ENCODE data around the gene QRICH2. TPM values are rescaled to one million over a fixed set of nuclear protein-coding genes. Genes with fewer than 3 reads are reported as not detected.

The QRICH2 gene
- total and polyA plus RNA-seq, 9 of the 15 experiments (the other 6 are each of a cell fraction or from before 2014, with no cell fraction given): 0.03 to 1.6 (median 0.81) TPM

- TF ChIP-seq PCBP1 (IDR thresholded peaks at IDR 0.05; ENCODE audit: low read depth, low read length, poor library complexity, severe bottlenecking): no peak
- TF ChIP-seq NCOA6 (IDR thresholded peaks at IDR 0.05): no peak
- TF ChIP-seq NRF1 (conservative IDR thresholded peaks at IDR 0.05 in 1 of 2, IDR thresholded peaks at IDR 0.05 in 1 of 2): no peak
- TF ChIP-seq CTCFL (IDR thresholded peaks at IDR 0.05; ENCODE audit: borderline replicate concordance, insufficient read depth, low read depth, low read length, poor library complexity, severe bottlenecking): no peak
- TF ChIP-seq STAG1 (CRISPR knock-in tag; IDR thresholded peaks at IDR 0.05; ENCODE audit: borderline replicate concordance): no peak
- TF ChIP-seq TARDBP (IDR thresholded peaks at IDR 0.05): no peak
- TF ChIP-seq CHCHD3 (CRISPR knock-in tag; IDR thresholded peaks at IDR 0.05): no peak
- no peak for TF ChIP-seq BHLHE40 (IDR thresholded peaks at IDR 0.05; ENCODE audit: low read length)
- TF ChIP-seq SMAD3 (CRISPR knock-in tag; conservative IDR thresholded peaks at IDR 0.05): no peak
- no peak for TF ChIP-seq ZKSCAN1 (IDR thresholded peaks at IDR 0.05; ENCODE audit: low read depth, low read length)
- TF ChIP-seq MXI1 (IDR thresholded peaks at IDR 0.05; ENCODE audit: low read depth, low read length): no peak
- no peak for TF ChIP-seq ZBED1 (IDR thresholded peaks at IDR 0.05)
- peak; percentile 38; the same call in 1 of the 2 replicates for TF ChIP-seq ZNF740 (CRISPR knock-in tag; IDR thresholded peaks at IDR 0.05)
- TF ChIP-seq ZNF740 (tag; IDR thresholded peaks at IDR 0.05): no peak
- TF ChIP-seq NFRKB (IDR thresholded peaks at IDR 0.05; ENCODE audit: low read depth): peak; percentile 47; the same call in 1 of the 2 replicates
- TF ChIP-seq ATF2 (CRISPR knock-in tag; IDR thresholded peaks at IDR 0.05): no peak
- TF ChIP-seq WHSC1 (IDR thresholded peaks at IDR 0.05; ENCODE audit: low read length): no peak
- TF ChIP-seq NKRF (IDR thresholded peaks at IDR 0.05; ENCODE audit: borderline replicate concordance): no peak
- peak; percentile 61 for TF ChIP-seq TEAD4 (IDR thresholded peaks at IDR 0.05; ENCODE audit: low read length)
- TF ChIP-seq TEAD4 (CRISPR knock-in tag; IDR thresholded peaks at IDR 0.05; ENCODE audit: borderline replicate concordance): no peak
These were observed 41.7 kb downstream of the QRICH2 start (continued) for GRCh38 chr17:76266244-76266938.

All from K562 (cell line).